Adrenal gland (tissue), 12 donors: ENCODE measurements around the gene PDZRN3. TPM values are rescaled to one million over a fixed set of nuclear protein-coding genes. Genes with fewer than 3 reads are reported as not detected.

Experiments
- DNase-seq, 7 donors: peaks; one replicate each; pipeline ENCODE4 v3.0.0-alpha.2; 2019 to 2020
- H3K27ac ChIP-seq, 5 donors: fragments of 200-600 bp; sonication (generic) in 4 of 5; 1 replicate in 3 of 5; 2 replicates in 2 of 5; pipeline versions ENCODE4 v1.5.1 to v1.8.0; 2016 to 2020; ENCODE audit warnings: mild to moderate bottlenecking in 1 of 5
- H3K27me3 ChIP-seq: fragments of 200-600 bp; 2 replicates; pipeline ENCODE4 v1.8.0; 2021
- H3K36me3 ChIP-seq, 2 donors: fragments of 200-600 bp; replicated peaks in 1 of 2; 1 replicate in 1 of 2; 2 replicates in 1 of 2; pipeline versions ENCODE4 v1.5.1 to v1.8.0; 2018 to 2022
- H3K4me1 ChIP-seq, 2 donors: fragments of 200-600 bp; replicated peaks in 1 of 2; 1 replicate in 1 of 2; 2 replicates in 1 of 2; pipeline versions ENCODE4 v1.5.1 to v1.8.0; 2018 to 2021
- H3K4me3 ChIP-seq, 4 donors: fragments of 200-600 bp; sonication (generic) in 3 of 4; one replicate each; pipeline ENCODE4 v1.5.1; 2016 to 2018
- H3K9me3 ChIP-seq, 3 donors: fragments of 200-600 bp; sonication (generic) in 1 of 3; replicated peaks in 1 of 3; 1 replicate in 2 of 3; 2 replicates in 1 of 3; pipeline versions ENCODE4 v1.5.1 to v1.8.0; 2016 to 2021
- POLR2A ChIP-seq, 2 donors: fragments of 450-650 bp; IDR thresholded peaks; one replicate each; pipeline ENCODE4 v1.6.1; 2017; ENCODE audit warnings: antibody characterized with exemption in 2 of 2, mild to moderate bottlenecking in 2 of 2, moderate library complexity in 1 of 2
- WGBS, 4 donors: extraction: QIAGEN DNeasy Blood & Tissue Kit in 2 of 4; methylation state at CpG; one replicate each; pipeline versions ENCODE4 v1.1.5 to v1.1.7; 2013 to 2017; 5-methylcytosine and 5-hydroxymethylcytosine counted together
- intact Hi-C, 2 donors: fragments of 100-400 bp; cut with DNase I; formaldehyde crosslinking; loops; one replicate each; pipeline versions ENCODE4 v1.14.1 to v1.15.0; 2022 to 2023
- polyA plus RNA-seq, 3 donors: library from polyadenylated mRNA; stranded (reverse); fragments of 200-250 nt in 2 of 3; fragments of 350-450 nt in 1 of 3; fragmentation: Illumina TruSeq in 1 of 3; extraction: RNeasy Lipid Tissue Mini Kit (QIAGEN cat#74804) in 1 of 3; gene quantifications; one replicate each; pipeline ENCODE4 v1.2.3, GENCODE V29; 2013 to 2014
- total RNA-seq, 9 donors: library from RNA; depleted of rRNA in 4 of 9; stranded (reverse); fragments of >200 nt in 4 of 9; fragments of 120-200 nt in 1 of 9; fragmentation: NEBNext Ultra II Directional in 1 of 9; extraction: Animal tissue kit (Norgen Biotek cat#: 25700) in 1 of 9; gene quantifications; one replicate each; pipeline versions ENCODE4 v1.1.0 to v1.2.4, GENCODE V29; 2013 to 2023
- TF ChIP-seq, protein P1 (sequence below), 6 experiments: fragments of 450-650 bp in 4 of 6; fragments of 200-600 bp in 2 of 6; sonication (generic) in 1 of 6; IDR thresholded peaks; 1 replicate in 5 of 6; 2 replicates in 1 of 6; pipeline versions ENCODE4 v1.5.1 to v1.8.0; 2016 to 2021; ENCODE audit warnings: antibody characterized with exemption in 6 of 6, mild to moderate bottlenecking in 2 of 6, moderate library complexity in 1 of 6
- donor health status: healthy with polysubstance abuse.
- donor health status: Bipolar disorder and iron deficiency.
- donor health status: DM: yes; HTN: yes; CAD: no.
- donor health status: DM: no; HTN: no; CAD: no.
- donor health status: DM: no; HTN: no; CAD: no.
- donor health status: DM: yes; HTN: yes; CAD: no.

The PDZRN3 gene
- total and polyA plus RNA-seq, 12 donors: 11.5 to 126 (median 64.1) TPM

GRCh38 chr3:73552700-73553099, 72.0 kb downstream of the PDZRN3 start:
- H3K27me3 ChIP-seq: no peaks in the 10 kb centered on the region
- WGBS, 4 donors: 34 to 57% (median 46%) methylated on average over 4 of the region's 4 CpGs
- H3K36me3 ChIP-seq: no peaks in the 10 kb centered on the region
- H3K9me3 ChIP-seq: no peaks in the 10 kb centered on the region
- peak overlapping the region in 1 of 5 donors; percentile 7 for H3K27ac ChIP-seq
- H3K4me3 ChIP-seq: no peak overlapping the region
- DNase-seq: no peak
- TF ChIP-seq, protein P1, sequence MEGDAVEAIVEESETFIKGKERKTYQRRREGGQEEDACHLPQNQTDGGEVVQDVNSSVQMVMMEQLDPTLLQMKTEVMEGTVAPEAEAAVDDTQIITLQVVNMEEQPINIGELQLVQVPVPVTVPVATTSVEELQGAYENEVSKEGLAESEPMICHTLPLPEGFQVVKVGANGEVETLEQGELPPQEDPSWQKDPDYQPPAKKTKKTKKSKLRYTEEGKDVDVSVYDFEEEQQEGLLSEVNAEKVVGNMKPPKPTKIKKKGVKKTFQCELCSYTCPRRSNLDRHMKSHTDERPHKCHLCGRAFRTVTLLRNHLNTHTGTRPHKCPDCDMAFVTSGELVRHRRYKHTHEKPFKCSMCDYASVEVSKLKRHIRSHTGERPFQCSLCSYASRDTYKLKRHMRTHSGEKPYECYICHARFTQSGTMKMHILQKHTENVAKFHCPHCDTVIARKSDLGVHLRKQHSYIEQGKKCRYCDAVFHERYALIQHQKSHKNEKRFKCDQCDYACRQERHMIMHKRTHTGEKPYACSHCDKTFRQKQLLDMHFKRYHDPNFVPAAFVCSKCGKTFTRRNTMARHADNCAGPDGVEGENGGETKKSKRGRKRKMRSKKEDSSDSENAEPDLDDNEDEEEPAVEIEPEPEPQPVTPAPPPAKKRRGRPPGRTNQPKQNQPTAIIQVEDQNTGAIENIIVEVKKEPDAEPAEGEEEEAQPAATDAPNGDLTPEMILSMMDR (IDR thresholded peaks at IDR 0.05): no peak
- TF ChIP-seq POLR2A (IDR thresholded peaks at IDR 0.05): no peak
- intact Hi-C loops: no loop called here
- peaks cover 0 to 11% of the 10 kb centered on the region in 2 donors for H3K4me1 ChIP-seq

GRCh38 chr3:73550032-73550431, 74.7 kb downstream of the PDZRN3 start:
- 76 to 93% (median 85%) methylated on average over 7 of the region's 7 CpGs for WGBS, 4 donors
- Histone ChIP-seq H3K4me1 (peaks cover 0 to 9% of the 10 kb centered on the region in 2 donors), H3K9me3 (no peaks in the 10 kb centered on the region), H3K4me3 (no peak overlapping the region), H3K27ac (no peak overlapping the region), H3K27me3 (no peaks in the 10 kb centered on the region), H3K36me3 (no peaks in the 10 kb centered on the region)
- intact Hi-C loops: no loop called here
- TF ChIP-seq, protein P1 (IDR thresholded peaks at IDR 0.05): no peak
- TF ChIP-seq POLR2A (IDR thresholded peaks at IDR 0.05): no peak
- DNase-seq: no peak

- TF ChIP-seq, protein P1 (IDR thresholded peaks at IDR 0.05): no peak
- no peak for TF ChIP-seq POLR2A (IDR thresholded peaks at IDR 0.05)
- no peak for DNase-seq
- intact Hi-C loops: no loop called here
- Histone ChIP-seq H3K27me3 (no peaks in the 10 kb centered on the region), H3K36me3 (no peaks in the 10 kb centered on the region), H3K4me1 (peaks cover 0 to 9% of the 10 kb centered on the region in 2 donors), H3K27ac (no peak overlapping the region), H3K4me3 (no peak overlapping the region), H3K9me3 (no peaks in the 10 kb centered on the region)
- 87 to 90% (median 88%) methylated on average over 9 of the region's 9 CpGs for WGBS, 4 donors
Observed at GRCh38 chr3:73549051-73549600, 75.6 kb downstream of the PDZRN3 start.

GRCh38 chr3:73548436-73548835, 76.3 kb downstream of the PDZRN3 start:
- TF ChIP-seq POLR2A (IDR thresholded peaks at IDR 0.05): no peak
- TF ChIP-seq, protein P1 (IDR thresholded peaks at IDR 0.05): no peak
- Histone ChIP-seq H3K27me3 (no peaks in the 10 kb centered on the region), H3K9me3 (no peaks in the 10 kb centered on the region), H3K4me1 (peaks cover 0 to 9% of the 10 kb centered on the region in 2 donors), H3K27ac (peak overlapping the region in 1 of 5 donors; percentile 25), H3K36me3 (no peaks in the 10 kb centered on the region), H3K4me3 (no peak overlapping the region)
- no peak for DNase-seq
- intact Hi-C loops: no loop called here
- WGBS, 4 donors: 85 to 95% (median 88%) methylated on average over 3 of the region's 3 CpGs
